H1 (cell line): ENCODE measurements around the gene PRMT1. TPM values are rescaled to one million over a fixed set of nuclear protein-coding genes. Genes with fewer than 3 reads are reported as not detected.

ENCODE experiments used
- CTCF ChIA-PET: fragments of 300-600 bp; sonication (Branson Sonifier 250); formaldehyde crosslinking; loops from one replicate; lab custom pipeline; 2021; ENCODE audit not compliant: partially characterized antibody; lab: Charles Lee
- POLR2A ChIA-PET: fragments of 300-600 bp; sonication (Branson Sonifier 250); formaldehyde crosslinking; loops from one replicate; lab custom pipeline; 2021; ENCODE audit warnings: inconsistent platforms; ENCODE audit not compliant: partially characterized antibody; lab: Charles Lee
- DNase-seq, 2 experiments: peaks; one replicate each; pipeline versions ENCODE4 v3.0.0 to v3.0.0-alpha.2; 2010 to 2022; ENCODE audit warnings: low spot score in 2 of 2, low read depth in 1 of 2, mixed read lengths in 1 of 2
- FAIRE-seq: peaks from 2 replicates; lab custom pipeline; 2011; peaks lifted over from hg19 to GRCh38; lab: Jason Lieb, UNC
- H2AFZ ChIP-seq: 2 replicates; pipeline ENCODE4 v1.8.1; 2012; ENCODE audit warnings: low read length, inconsistent platforms
- H2AK5ac ChIP-seq: 2 replicates; pipeline ENCODE4 v1.6.1; 2013; ENCODE audit warnings: low read depth, low read length
- H2BK120ac ChIP-seq: replicated peaks from 2 replicates; pipeline ENCODE3; 2013; ENCODE audit warnings: low read depth, low read length, inconsistent platforms
- H2BK12ac ChIP-seq: 2 replicates; pipeline ENCODE4 v1.6.1; 2013; ENCODE audit warnings: low read depth, low read length
- H2BK15ac ChIP-seq: 2 replicates; pipeline ENCODE4 v1.6.1; 2013; ENCODE audit warnings: low read length
- H2BK20ac ChIP-seq: 2 replicates; pipeline ENCODE4 v1.6.1; 2013; ENCODE audit warnings: low read length
- H2BK5ac ChIP-seq: 2 replicates; pipeline ENCODE4 v1.6.1; 2013; ENCODE audit warnings: low read depth, low read length
- H3K14ac ChIP-seq: 2 replicates; pipeline ENCODE4 v1.6.1; 2013; ENCODE audit warnings: inconsistent platforms; ENCODE audit not compliant: insufficient read length
- H3K18ac ChIP-seq: 2 replicates; pipeline ENCODE4 v1.6.1; 2013; ENCODE audit warnings: low read length; ENCODE audit errors: extremely low read depth
- H3K23ac ChIP-seq: 2 replicates; pipeline ENCODE4 v1.6.1; 2013; ENCODE audit warnings: inconsistent platforms; ENCODE audit not compliant: insufficient read length
- H3K23me2 ChIP-seq: 2 replicates; pipeline ENCODE4 v1.6.1; 2013; ENCODE audit warnings: low read depth, low read length
- H3K27ac ChIP-seq: 2 replicates; pipeline ENCODE4 v1.6.1; 2011; ENCODE audit warnings: low read depth, low read length, inconsistent platforms
- H3K27me3 ChIP-seq, 4 experiments: replicated peaks in 1 of 4; 1 replicate in 1 of 4; 2 replicates in 3 of 4; pipeline versions ENCODE4 v1.6.1 to v1.8.1; 2011 to 2013; ENCODE audit warnings: low read length in 3 of 4, mild to moderate bottlenecking in 3 of 4, inconsistent platforms in 2 of 4, mixed read lengths in 2 of 4, moderate library complexity in 1 of 4; ENCODE audit not compliant: control insufficient read depth in 3 of 4, insufficient read depth in 3 of 4; ENCODE audit errors: extremely low read depth in 1 of 4
- H3K36me3 ChIP-seq, 4 experiments: 2 replicates each; pipeline versions ENCODE4 v1.6.1 to v1.8.1; 2011 to 2013; ENCODE audit warnings: mild to moderate bottlenecking in 4 of 4, low read length in 3 of 4, moderate library complexity in 2 of 4, control low read depth in 1 of 4, inconsistent platforms in 1 of 4; ENCODE audit not compliant: insufficient read depth in 4 of 4, control insufficient read depth in 2 of 4
- H3K4ac ChIP-seq: replicated peaks from 2 replicates; pipeline ENCODE3; 2013; ENCODE audit warnings: low read length, low read depth, mixed read lengths, inconsistent platforms; ENCODE audit not compliant: insufficient read length
- H3K4me1 ChIP-seq, 4 experiments: replicated peaks in 1 of 4; 1 replicate in 1 of 4; 2 replicates in 3 of 4; pipeline versions ENCODE4 v1.6.1 to v1.8.1; 2011 to 2013; ENCODE audit warnings: low read length in 3 of 4, inconsistent platforms in 2 of 4, mixed read lengths in 1 of 4; ENCODE audit not compliant: insufficient read depth in 4 of 4, control insufficient read depth in 3 of 4
- H3K4me2 ChIP-seq, 2 experiments: 2 replicates each; pipeline versions ENCODE4 v1.6.1 to v1.8.1; 2011 to 2013; ENCODE audit warnings: low read depth in 2 of 2, low read length in 2 of 2, control low read depth in 1 of 2, inconsistent platforms in 1 of 2, mild to moderate bottlenecking in 1 of 2; ENCODE audit not compliant: insufficient read depth in 1 of 2
- H3K4me3 ChIP-seq, 4 experiments: fragments of 200-600, 300-600 bp in 1 of 4; sonication (generic), shearing (Covaris generic), sonication (Bioruptor Twin) in 1 of 4; 2 replicates each; pipeline versions ENCODE4 v1.5.1 to v1.8.1; 2011 to 2016; ENCODE audit warnings: low read length in 4 of 4, low read depth in 3 of 4, control low read depth in 2 of 4, inconsistent platforms in 2 of 4, mild to moderate bottlenecking in 2 of 4, mixed read lengths in 1 of 4, moderate library complexity in 1 of 4; ENCODE audit not compliant: insufficient read depth in 2 of 4; ENCODE audit errors: extremely low read depth in 1 of 4
- H3K56ac ChIP-seq: replicated peaks from 2 replicates; pipeline ENCODE3; 2013; ENCODE audit warnings: low read depth, mild to moderate bottlenecking, mixed read lengths, low read length, inconsistent platforms; ENCODE audit not compliant: insufficient read length
- H3K79me1 ChIP-seq: 2 replicates; pipeline ENCODE4 v1.6.1; 2013; ENCODE audit warnings: low read depth, low read length, control low read depth
- H3K79me2 ChIP-seq, 2 experiments: 2 replicates each; pipeline versions ENCODE4 v1.6.1 to v1.8.1; 2012 to 2013; ENCODE audit warnings: low read length in 2 of 2, mild to moderate bottlenecking in 2 of 2, inconsistent platforms in 1 of 2; ENCODE audit not compliant: insufficient read depth in 2 of 2, control insufficient read depth in 1 of 2
- H3K9ac ChIP-seq, 4 experiments: replicated peaks in 1 of 4; 1 replicate in 1 of 4; 2 replicates in 3 of 4; pipeline versions ENCODE4 v1.6.1 to v1.8.1; 2011 to 2013; ENCODE audit warnings: low read depth in 3 of 4, low read length in 3 of 4, control low read depth in 2 of 4, mild to moderate bottlenecking in 2 of 4, moderate library complexity in 2 of 4, inconsistent platforms in 1 of 4; ENCODE audit errors: extremely low read depth in 1 of 4
- H3K9me3 ChIP-seq, 2 experiments: 2 replicates each; pipeline versions ENCODE4 v1.6.1 to v1.8.1; 2012 to 2013; ENCODE audit warnings: mild to moderate bottlenecking in 2 of 2, moderate library complexity in 2 of 2, control low read depth in 1 of 2, inconsistent platforms in 1 of 2, low read depth in 1 of 2, low read length in 1 of 2, mixed read lengths in 1 of 2; ENCODE audit not compliant: insufficient read depth in 2 of 2
- H4K20me1 ChIP-seq, 2 experiments: replicated peaks in 1 of 2; 2 replicates each; pipeline versions ENCODE3 to v1.8.1; 2011 to 2013; ENCODE audit warnings: inconsistent platforms in 2 of 2, low read length in 2 of 2, mild to moderate bottlenecking in 1 of 2; ENCODE audit not compliant: insufficient read depth in 2 of 2, control insufficient read depth in 1 of 2
- H4K5ac ChIP-seq: 2 replicates; pipeline ENCODE4 v1.6.1; 2013; ENCODE audit warnings: low read length, low read depth, mixed read lengths, inconsistent platforms; ENCODE audit not compliant: insufficient read length
- H4K8ac ChIP-seq: 2 replicates; pipeline ENCODE4 v1.8.0; 2013; ENCODE audit warnings: mild to moderate bottlenecking, moderate library complexity, low read length, inconsistent platforms; ENCODE audit not compliant: insufficient read depth; ENCODE audit errors: extremely low read depth
- H4K91ac ChIP-seq: replicated peaks from 2 replicates; pipeline ENCODE3; 2013; ENCODE audit warnings: low read length, mixed read lengths, inconsistent platforms; ENCODE audit not compliant: insufficient read length
- KDM5A ChIP-seq: fragments of 200-600 bp; IDR thresholded peaks from 2 replicates; pipeline ENCODE4 v1.7.1; 2012; ENCODE audit warnings: mild to moderate bottlenecking, low read length, inconsistent platforms, mixed read lengths
- POU5F1 ChIP-seq: IDR thresholded peaks from 2 replicates; pipeline ENCODE4 v1.6.1; 2011; ENCODE audit warnings: low read depth, mild to moderate bottlenecking, low read length, moderate library complexity
- RAD21 ChIP-seq, 2 experiments: IDR thresholded peaks in 1 of 2; conservative IDR thresholded peaks in 1 of 2; 2 replicates each; pipeline ENCODE4 v1.6.1; 2011; ENCODE audit warnings: low read depth in 2 of 2, low read length in 2 of 2, improper control_type of control experiment in 1 of 2, inconsistent platforms in 1 of 2, mild to moderate bottlenecking in 1 of 2, moderate library complexity in 1 of 2
- SIN3A ChIP-seq, 2 experiments: IDR thresholded peaks in 1 of 2; conservative IDR thresholded peaks in 1 of 2; 2 replicates each; pipeline ENCODE4 v1.6.1; 2011 to 2012; ENCODE audit warnings: low read length in 2 of 2, improper control_type of control experiment in 1 of 2, low read depth in 1 of 2, mild to moderate bottlenecking in 1 of 2
- TAF1 ChIP-seq: IDR thresholded peaks from 2 replicates; pipeline ENCODE4 v1.6.1; 2011; ENCODE audit warnings: mild to moderate bottlenecking, low read depth, low read length
- YY1 ChIP-seq: IDR thresholded peaks from 2 replicates; pipeline ENCODE4 v1.6.1; 2011; ENCODE audit warnings: low read depth, mild to moderate bottlenecking, low read length
- WGBS, 2 experiments: shearing (Covaris generic) in 1 of 2; methylation state at CpG; one replicate each; pipeline versions ENCODE4 v1.1.6 to v1.1.7; 2013 to 2015; ENCODE audit warnings: low lambda C conversion rate in 2 of 2, mixed read lengths in 2 of 2, inconsistent platforms in 1 of 2, low coverage in 1 of 2, missing lambda C conversion rate in 1 of 2; ENCODE audit not compliant: insufficient replicate concordance in 2 of 2, insufficient coverage in 1 of 2, insufficient read length in 1 of 2; ENCODE audit errors: extremely low coverage in 1 of 2, missing lambda C conversion rate in 1 of 2; 5-methylcytosine and 5-hydroxymethylcytosine counted together
- polyA plus RNA-seq, 7 experiments: library from polyadenylated mRNA; depleted of rRNA in 3 of 7; stranded (reverse) in 5 of 7; unstranded in 2 of 7; fragments of >200 nt in 5 of 7; fragments of 200-250 nt in 2 of 7; gene quantifications; 1 replicate in 5 of 7; 2 replicates in 1 of 7; 4 replicates in 1 of 7; pipeline versions ENCODE4 v1.2.1 to v1.2.3, GENCODE V29; 2011 to 2013; ENCODE audit warnings: missing spikeins in 2 of 7, mixed read lengths in 2 of 7
- total RNA-seq: library from RNA; stranded (reverse); fragmentation: NEBNext Ultra II Directional; extraction: Animal tissue kit (Norgen Biotek cat#: 25700); gene quantifications from 2 replicates; pipeline ENCODE4 v1.2.1, GENCODE V29; 2021

Gene PRMT1
- total and polyA plus RNA-seq, 2 of the 8 experiments (the other 6 are each of a cell fraction or from before 2014, with no cell fraction given), result 561 to 1,215 TPM

DNA sequence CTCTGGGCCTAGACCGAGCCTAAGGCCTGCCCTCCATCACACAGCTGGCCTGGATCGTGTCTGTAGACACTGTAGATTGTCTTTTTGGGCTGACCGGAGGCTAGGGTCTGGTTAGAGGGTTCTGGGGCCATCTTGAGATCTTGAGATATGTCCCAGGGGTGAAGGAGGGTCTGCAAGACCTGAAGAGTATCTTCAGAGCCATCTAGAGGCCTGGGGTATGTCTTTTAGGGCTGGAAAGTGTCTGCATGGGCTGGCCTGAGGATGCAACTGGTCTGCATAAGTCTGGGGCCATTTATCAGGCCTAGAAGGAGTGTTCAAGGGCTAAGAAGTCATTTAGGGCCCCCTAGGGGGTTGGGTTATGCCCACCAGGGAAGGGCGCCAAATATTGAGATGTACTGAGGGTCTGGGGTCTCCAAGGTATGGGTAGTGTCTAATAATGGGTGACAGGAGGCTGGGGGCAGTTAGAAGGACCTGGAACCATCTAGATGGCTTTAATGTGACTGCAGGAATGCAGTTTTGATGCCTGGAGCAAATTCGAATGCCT lies 34.5 kb upstream of the PRMT1 start:
- ChIA-PET CTCF (interaction anchor here (1.3 to 2.9 kb wide), 7 partner anchors 15 to 588 kb away, joined by 3 to 14 read pairs (median 5); partner anchors contain the start of genes BCL2L12 and IRF3), POLR2A (interaction anchor here (0.6 to 50.7 kb wide), 9 partner anchors 17 to 213 kb away, joined by 3 to 840 read pairs (median 6); partner anchors contain the start of genes BCL2L12, IRF3, PRMT1 and PRR12)
- peaks cover 7% of the 10 kb centered on the region for H3K23me2 ChIP-seq
- peak overlapping the region; percentile 85 to 100 (median 97) for H3K4me3 ChIP-seq
- no peaks in the 10 kb centered on the region for H3K27me3 ChIP-seq
- peak overlapping the region; percentile 74 for H3K56ac ChIP-seq
- H3K18ac ChIP-seq, result peak overlapping the region; percentile 60
- H2BK12ac ChIP-seq, result no peak overlapping the region
- peak overlapping the region; percentile 91 for H3K27ac ChIP-seq
- H4K91ac ChIP-seq, result no peak overlapping the region
- DNase-seq (no peak), FAIRE-seq (no peak)
- H4K8ac ChIP-seq, result peak overlapping the region; percentile 81; the same call in 1 of the 2 replicates
- peaks cover 2 to 15% (median 11%) of the 10 kb centered on the region in 4 experiments for H3K4me1 ChIP-seq
- H3K14ac ChIP-seq, result no peak overlapping the region
- peaks cover 0 to 12% (median 9%) of the 10 kb centered on the region in 4 experiments; a peak in 5 of 8 replicates for H3K36me3 ChIP-seq
- H3K4me2 ChIP-seq, result peak overlapping the region; percentile 69 to 87
- H3K9ac ChIP-seq, result peak overlapping the region; percentile 90 to 99 (median 92)
- H3K23ac ChIP-seq, result no peak overlapping the region
- H2AFZ ChIP-seq, result no peak overlapping the region
- H3K4ac ChIP-seq, result peak overlapping the region; percentile 13
- H3K79me1 ChIP-seq, result peaks cover 17% of the 10 kb centered on the region
- H2BK20ac ChIP-seq, result no peak overlapping the region
- H2BK5ac ChIP-seq, result peak overlapping the region; percentile 93
- peak overlapping the region; percentile 90; the same call in 1 of the 2 replicates for H2AK5ac ChIP-seq
- H3K79me2 ChIP-seq, result peaks cover 10 to 32% of the 10 kb centered on the region in 2 experiments
- H4K5ac ChIP-seq, result peak overlapping the region; percentile 88
- no peak overlapping the region for H2BK120ac ChIP-seq
- no peaks in the 10 kb centered on the region for H3K9me3 ChIP-seq
- no peak for TF ChIP-seq YY1
- TF ChIP-seq TAF1, result 0 out of 2 replicates have a peak, but pooled peaks have one; percentile 1
- peak in 1 of 2 experiments; percentile 15; a peak in 1 of 4 replicates for TF ChIP-seq RAD21 (IDR thresholded peaks at IDR 0.05 in 1 of 2, conservative IDR thresholded peaks at IDR 0.05 in 1 of 2; ENCODE audit: low read depth in 2 of 2, low read length in 2 of 2)
- TF ChIP-seq POU5F1, result no peak
- 0 out of 2 replicates have a peak, but pooled peaks have one; percentile 35 for TF ChIP-seq KDM5A
- TF ChIP-seq SIN3A (conservative IDR thresholded peaks at IDR 0.05 in 1 of 2, IDR thresholded peaks at IDR 0.05 in 1 of 2; ENCODE audit: low read depth in 1 of 2, low read length in 2 of 2), result 0 out of 4 replicates have a peak, but pooled peaks have one; percentile 17 to 23
- WGBS, 2 experiments, result 17% methylated on average over 5 of the region's 5 CpGs; no CpG with 5 or more reads in 1 of the 2 experiments
- H2BK15ac ChIP-seq, result no peak overlapping the region
- H4K20me1 ChIP-seq, result peaks cover 3 to 21% of the 10 kb centered on the region in 2 experiments
